Neural progenitor cell (in vitro differentiated cells): ENCODE results near the gene EPB41L4B.

Experiments
- EZH2 ChIP-seq: fragments of 200-600 bp; sonication (generic); IDR thresholded peaks from 2 replicates; pipeline ENCODE4 v1.6.1; 2017; ENCODE audit warnings: antibody characterized with exemption, mild to moderate bottlenecking, moderate library complexity
- EZH2phosphoT487 ChIP-seq: fragments of 200-600 bp; sonication (generic); IDR thresholded peaks from 2 replicates; pipeline ENCODE4 v1.6.1; 2017; ENCODE audit warnings: antibody characterized with exemption
- TF ChIP-seq, protein P1 (sequence below): fragments of 200-600 bp; sonication (generic); IDR thresholded peaks from 2 replicates; pipeline ENCODE4 v1.5.1; 2017; ENCODE audit warnings: antibody characterized with exemption, mild to moderate bottlenecking

GRCh38 chr9:109141375-109141774 lies 179.5 kb downstream of the EPB41L4B start:
- TF ChIP-seq, protein P1, sequence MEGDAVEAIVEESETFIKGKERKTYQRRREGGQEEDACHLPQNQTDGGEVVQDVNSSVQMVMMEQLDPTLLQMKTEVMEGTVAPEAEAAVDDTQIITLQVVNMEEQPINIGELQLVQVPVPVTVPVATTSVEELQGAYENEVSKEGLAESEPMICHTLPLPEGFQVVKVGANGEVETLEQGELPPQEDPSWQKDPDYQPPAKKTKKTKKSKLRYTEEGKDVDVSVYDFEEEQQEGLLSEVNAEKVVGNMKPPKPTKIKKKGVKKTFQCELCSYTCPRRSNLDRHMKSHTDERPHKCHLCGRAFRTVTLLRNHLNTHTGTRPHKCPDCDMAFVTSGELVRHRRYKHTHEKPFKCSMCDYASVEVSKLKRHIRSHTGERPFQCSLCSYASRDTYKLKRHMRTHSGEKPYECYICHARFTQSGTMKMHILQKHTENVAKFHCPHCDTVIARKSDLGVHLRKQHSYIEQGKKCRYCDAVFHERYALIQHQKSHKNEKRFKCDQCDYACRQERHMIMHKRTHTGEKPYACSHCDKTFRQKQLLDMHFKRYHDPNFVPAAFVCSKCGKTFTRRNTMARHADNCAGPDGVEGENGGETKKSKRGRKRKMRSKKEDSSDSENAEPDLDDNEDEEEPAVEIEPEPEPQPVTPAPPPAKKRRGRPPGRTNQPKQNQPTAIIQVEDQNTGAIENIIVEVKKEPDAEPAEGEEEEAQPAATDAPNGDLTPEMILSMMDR = no peak
- no peak for TF ChIP-seq EZH2phosphoT487
- TF ChIP-seq EZH2 = no peak
